Frontal cortex (tissue), 4 donors: ENCODE data around the gene MSS51. TPM values are rescaled to one million over a fixed set of nuclear protein-coding genes. Genes with fewer than 3 reads are reported as not detected.

Source experiments
- DNase-seq, 2 donors: peaks; one replicate each; pipeline ENCODE4 v3.0.0; 2012; ENCODE audit warnings: low spot score in 2 of 2
- FAIRE-seq: peaks from 2 replicates; lab custom pipeline; 2012; peaks lifted over from hg19 to GRCh38; lab: Jason Lieb, UNC
- total RNA-seq: library from RNA; depleted of rRNA; stranded (reverse); fragments of >200 nt; gene quantifications from one replicate; pipeline ENCODE4 v1.2.3, GENCODE V29; 2014
- donor health status: control.
- donor health status: control.
- donor health status: control.

MSS51 gene
- 1.6 TPM for total RNA-seq

DNA sequence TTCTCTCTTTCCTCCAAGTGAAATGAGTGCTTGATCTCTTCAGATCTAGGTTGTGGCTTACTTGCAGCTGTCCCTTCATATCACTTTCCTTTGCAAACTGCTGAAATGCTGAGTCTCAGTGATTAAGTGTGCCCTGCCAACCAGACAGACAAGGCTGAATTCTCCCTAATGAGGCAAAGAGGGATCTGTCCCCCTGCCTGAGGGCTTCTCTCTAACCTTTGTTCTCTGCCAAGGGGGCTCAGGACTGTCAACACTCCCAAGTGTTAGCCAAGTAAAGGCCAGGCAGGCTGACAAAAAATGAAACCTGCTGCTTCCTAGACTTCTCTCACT is at the start of gene MSS51:
Gene MSS51, minus strand, starts transcription at position 24 of the 330 bp plus-strand sequence. CDS start 5,277 bp downstream, outside the sequence.
- FAIRE-seq (no peak), DNase-seq (no peak)

DNA sequence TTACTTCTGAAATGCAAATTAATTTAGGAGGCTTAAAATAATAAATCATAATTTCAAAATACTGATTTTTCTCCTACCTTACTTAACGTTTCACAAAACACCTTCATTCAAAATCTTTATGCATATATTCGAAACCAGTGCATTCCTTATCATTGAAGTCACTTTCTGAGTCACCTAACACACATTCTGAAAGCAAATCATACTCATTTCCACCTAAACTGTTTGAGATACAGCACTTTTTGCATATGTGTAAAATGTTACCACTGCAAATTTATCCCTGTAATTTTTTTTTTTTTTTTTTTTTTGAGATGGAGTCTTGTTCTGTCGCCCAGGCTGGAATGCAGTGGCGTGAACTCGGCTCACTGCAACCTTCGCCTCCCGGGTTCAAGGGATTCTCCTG is 46.8 kb upstream of the MSS51 start:
- no peak for FAIRE-seq

DNA sequence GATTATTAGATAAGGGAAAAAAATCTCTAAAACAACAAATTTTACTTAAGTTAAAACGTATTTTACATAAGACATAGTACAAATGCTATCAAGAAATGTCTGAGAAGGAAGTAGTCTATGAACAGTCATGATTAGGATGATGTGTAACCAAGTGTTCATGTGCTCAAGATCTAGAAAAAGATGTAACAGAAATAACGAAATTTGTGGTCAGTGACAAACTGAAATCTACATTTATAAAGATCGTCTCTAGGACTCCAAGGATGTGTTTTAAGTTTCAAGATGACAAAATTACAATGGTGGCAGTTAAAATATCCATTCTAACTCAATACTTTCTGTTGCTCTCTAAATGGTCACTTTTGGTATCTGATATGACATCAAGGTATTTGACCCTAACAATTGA is 45.3 kb upstream of the MSS51 start:
- FAIRE-seq, result no peak
- no peak for DNase-seq

More for the DNA sequence above, 46.8 kb upstream of the MSS51 start:
- DNase-seq, result no peak

GRCh38 chr10:73471226-73471625 is 37.9 kb upstream of the MSS51 start:
- FAIRE-seq (no peak), DNase-seq (no peak)

DNA sequence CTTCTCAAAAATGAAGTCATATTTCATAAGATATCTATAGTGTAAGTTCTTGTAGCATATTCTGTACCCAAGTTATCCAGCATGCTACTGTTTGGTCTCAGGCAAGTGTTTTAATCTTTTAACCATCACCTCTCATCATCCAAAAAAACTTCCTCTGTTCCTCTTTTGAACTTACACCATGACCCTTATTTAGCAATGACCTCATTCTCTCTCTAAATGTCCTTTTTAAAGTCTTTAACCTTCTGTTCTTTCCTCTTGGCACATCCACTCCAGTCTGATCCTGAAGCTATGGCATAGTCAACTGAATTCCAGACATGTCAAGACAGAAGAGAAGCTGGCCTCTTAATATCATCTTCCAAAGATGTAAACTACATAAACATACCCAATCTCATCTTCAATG is 36.2 kb upstream of the MSS51 start:
- FAIRE-seq (no peak), DNase-seq (no peak)

DNA sequence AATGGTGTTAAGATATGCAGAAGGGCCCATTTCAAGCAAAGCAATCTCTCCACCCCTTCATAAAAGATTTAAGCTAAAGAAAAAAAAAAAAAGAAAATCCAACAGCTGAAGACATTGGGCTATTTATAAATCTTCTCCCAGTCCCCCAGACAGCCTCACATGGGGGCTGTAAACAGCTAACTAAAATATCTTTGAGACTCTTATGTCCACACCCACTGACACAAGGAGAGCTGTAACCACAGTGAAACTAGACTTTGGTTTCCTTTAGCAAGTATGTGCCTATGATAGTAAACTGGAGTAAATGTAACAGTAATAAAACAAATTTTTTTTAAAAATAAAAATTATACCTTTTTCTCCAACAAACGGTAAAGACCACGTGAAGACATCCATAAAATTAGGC is 33.8 kb upstream of the MSS51 start:
- DNase-seq, result no peak
- FAIRE-seq, result no peak

DNA sequence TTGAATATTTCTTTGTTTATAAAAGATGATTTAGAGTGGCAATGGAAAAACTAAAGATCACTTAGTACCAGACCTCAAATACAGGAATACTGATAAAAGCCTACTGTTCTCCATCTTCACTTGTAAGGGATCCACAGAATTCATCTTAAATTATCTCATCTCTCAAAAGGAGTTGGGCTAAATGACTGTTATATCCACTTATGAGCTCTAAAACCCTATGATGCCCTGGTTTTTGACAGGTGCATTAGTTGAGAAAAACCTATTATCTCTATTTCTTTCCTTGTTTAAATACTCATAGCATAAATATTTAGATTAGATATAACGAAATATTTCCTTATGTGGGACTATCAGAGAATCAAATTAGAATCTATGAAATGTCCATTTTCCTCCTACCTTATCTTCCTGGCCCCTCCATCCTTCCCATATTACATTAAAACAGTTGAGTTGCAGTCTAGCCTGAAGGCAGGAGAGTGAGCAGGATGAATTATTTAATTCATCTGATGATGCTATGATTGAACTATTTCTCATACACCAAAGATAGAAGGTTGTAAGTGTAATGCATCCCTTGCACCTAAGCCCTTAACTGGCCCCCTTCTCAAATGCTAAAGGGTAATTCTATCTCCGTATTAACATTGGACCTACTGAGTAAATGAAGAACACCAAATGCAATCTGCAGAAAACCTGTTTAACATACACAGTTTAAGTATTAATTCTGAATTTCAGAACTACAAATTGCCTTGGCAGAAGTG is 32.8 kb upstream of the MSS51 start:
- DNase-seq (no peak), FAIRE-seq (no peak)

GRCh38 chr10:73460897-73461296 is 27.5 kb upstream of the MSS51 start:
- DNase-seq (no peak), FAIRE-seq (no peak)

DNA sequence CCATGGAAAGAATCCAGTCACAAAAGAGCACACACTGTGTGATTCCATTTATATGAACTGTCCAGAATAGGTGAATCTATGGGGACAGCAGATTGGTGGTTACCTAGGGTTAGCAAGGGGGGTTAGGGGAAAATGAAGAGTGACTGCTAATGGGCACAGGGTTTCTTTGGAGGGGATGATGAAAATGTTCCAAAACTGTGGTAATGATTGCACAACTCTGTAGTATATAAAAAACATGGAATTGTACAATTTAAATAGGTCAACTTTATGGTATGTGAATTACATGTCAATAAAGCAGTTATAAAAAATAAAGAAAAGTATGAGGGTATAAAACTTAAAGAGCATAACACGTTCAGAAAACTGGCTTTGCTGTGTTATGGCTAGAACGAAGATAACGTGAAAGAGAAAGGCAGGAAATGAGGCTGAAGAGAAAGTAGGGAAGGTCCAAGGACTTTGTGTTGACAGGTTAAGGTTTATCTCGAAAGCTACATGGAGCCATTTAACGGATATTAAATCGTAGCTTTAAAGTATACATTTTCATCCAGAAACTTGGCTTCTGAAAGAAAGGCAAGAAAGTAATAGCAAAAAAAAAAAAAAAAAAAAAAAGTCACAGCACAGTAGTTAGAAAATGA is 26.4 kb upstream of the MSS51 start:
- FAIRE-seq (no peak), DNase-seq (no peak)

GRCh38 chr10:73456187-73456890 is 23.0 kb upstream of the MSS51 start:
- FAIRE-seq (no peak), DNase-seq (no peak)

DNA sequence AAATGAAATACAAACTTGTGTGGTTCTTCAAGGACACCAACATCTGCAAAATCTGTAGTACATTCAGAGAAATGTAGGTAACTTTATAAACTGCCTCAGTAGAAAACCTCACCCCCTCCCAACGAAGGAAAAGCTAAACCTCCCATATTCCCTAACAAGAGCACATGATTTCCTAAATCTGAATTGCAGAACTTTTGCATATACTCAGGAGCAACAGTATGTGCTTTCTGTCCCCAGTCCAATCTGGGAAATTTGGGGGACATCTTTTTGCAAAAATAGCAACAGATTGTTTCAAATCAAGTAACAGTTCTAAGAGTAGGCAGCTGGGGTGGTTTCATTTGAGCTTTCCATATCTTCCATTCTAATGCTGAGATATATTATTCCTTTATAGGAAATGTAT is 15.8 kb upstream of the MSS51 start:
- DNase-seq, result no peak
- FAIRE-seq, result no peak

DNA sequence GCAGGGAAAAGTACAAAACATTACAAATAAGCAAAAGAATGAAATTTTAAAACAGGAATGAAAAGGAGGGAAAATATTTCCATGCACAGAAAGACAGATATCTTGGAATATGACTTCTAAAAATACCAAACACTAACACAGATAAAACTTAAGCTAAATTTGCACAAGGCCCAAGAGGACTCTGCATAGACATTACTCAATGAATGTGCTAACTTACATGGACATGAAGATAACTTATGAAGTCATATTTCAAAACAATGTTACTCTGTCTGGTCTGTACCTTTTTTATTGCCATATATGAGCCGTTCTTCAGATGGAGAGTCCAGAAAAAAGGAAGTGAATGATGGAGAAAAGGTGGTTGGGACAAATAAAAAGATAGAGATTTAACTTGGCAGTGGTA is 15.0 kb upstream of the MSS51 start:
- FAIRE-seq, result no peak
- DNase-seq, result no peak

DNA sequence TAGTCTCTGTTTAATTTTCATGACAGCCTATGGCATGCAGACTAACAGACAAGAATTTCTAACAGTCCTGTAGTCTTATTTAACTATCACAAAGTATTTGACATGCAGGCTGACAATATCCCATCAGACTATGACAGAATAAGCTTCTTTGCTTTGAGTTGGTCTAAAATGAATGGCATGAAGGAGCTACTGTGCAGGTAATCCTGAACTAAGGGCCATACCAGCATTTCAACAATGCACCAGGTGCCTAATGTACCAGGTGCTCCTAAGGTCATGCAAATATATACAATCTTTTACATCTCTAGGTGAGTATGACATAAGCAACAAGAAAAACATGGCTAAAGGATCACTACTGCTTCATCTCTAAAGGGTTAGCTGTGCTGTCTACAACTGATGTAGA is 13.6 kb upstream of the MSS51 start:
- no peak for DNase-seq
- no peak for FAIRE-seq

DNA sequence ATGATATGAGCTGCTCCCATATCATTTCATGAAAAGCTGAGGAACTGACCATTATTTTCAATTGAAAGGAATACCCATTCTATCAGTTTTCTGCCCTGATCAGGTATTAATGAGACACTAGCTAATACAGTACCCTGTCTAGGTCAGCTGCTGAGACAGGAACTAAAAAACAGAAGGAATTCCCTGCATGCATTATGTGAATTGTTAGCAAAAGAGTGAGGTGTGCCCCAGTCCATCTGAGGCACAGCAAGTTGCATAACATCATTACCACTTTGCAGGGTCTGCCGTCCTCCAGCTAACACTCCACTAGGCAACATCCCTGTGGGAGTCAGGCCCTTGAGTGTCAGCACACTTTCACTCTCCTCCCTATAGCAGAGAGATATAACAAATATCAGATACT is 11.1 kb upstream of the MSS51 start:
- FAIRE-seq, result no peak

DNA sequence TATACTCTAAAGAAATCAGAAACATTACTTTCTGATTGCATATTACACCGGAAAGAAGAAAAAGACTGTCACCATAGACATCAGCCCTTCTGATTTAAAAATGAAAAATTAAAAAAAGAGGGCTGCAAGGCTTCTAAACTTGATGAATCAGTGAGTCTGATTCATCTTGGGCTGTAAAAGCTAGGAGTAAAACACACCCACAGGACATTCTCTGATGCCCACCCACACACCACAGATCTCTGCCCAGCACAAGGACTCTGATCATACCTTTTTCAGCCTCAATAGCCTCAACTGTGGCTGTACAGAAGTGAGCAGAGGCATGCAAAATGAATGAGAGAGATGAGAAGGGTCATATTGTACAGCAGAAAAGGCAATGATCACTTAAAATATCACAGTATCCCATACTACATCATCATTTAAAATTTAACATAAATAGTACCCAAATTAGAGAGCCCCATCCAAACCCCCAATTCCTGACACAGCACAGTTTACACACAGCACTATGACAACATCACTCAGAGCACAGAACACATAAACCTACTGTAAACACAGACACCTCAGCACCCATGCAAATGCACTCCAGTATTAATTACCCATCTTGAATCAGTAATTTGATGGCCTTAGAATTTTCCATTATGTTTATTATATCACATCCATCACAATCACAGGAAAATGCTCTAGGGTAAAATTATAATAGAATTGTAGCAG is 6.4 kb upstream of the MSS51 start:
- DNase-seq (no peak), FAIRE-seq (no peak)

More for the DNA sequence above, 11.1 kb upstream of the MSS51 start:
- no peak for DNase-seq

- FAIRE-seq (no peak), DNase-seq (no peak)
Measured at GRCh38 chr10:73439055-73439454, 5.7 kb upstream of the MSS51 start.

DNA sequence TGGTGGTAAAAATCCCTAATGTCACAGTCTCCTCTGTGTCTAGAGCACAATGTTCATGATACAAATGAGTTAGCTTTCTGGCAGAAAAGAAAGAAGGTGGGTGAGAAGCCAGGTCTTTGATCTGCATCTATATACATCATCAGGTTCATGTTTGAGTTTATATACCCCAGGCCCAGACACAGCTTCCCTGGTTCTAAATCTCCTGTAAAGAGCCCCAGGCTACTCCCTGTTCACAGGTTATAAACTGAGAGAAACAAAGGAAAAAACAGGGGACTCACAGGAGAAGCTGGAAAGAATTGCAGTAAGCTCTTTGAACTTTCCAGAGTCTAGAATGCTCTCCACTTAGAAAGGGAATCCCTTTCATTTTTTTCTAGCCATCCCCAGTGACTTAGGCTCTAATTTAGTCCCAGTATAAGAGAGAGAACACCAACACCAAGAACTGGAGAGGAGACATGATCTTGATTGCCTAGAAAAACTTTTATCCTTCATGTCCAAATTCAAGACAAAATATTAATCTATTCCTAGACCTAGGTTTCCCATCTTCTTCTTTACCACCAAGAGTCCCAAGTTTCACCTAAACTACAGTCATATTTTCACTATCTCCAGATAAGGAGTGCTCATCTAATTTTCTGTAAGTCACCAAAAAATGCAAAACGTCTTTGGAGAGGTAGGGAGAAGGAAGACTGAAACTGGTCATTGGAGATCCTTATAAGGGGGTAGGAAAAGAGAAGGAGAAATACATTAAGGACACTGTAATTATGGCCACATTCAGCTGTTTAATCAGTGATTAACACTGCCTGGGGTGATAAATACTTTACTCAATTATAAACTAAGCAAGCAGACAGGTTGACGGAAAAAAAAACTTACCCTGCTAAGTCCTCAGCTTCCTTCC is 469 bp downstream of the MSS51 start:
- FAIRE-seq, result no peak
- DNase-seq, result no peak

DNA sequence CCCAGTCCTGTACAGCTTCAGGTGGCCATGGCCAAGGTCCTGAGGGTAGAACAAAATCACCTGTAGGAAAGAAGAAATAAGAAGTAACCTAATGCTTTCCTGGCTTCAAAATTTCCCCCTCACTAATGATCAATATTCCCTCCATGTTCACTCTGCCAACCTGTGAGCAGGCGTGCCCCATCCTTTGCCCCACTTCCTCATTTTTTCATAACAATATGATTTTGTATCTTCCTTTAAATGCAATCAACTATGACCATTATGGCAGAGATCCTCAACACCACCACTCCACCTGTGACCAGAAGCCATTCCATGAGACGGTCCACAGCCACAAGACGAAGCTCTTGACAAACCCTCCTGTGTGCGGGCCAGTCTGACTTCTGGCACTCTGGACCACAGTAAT is 7.0 kb downstream of the MSS51 start:
- no peak for FAIRE-seq
- no peak for DNase-seq

DNA sequence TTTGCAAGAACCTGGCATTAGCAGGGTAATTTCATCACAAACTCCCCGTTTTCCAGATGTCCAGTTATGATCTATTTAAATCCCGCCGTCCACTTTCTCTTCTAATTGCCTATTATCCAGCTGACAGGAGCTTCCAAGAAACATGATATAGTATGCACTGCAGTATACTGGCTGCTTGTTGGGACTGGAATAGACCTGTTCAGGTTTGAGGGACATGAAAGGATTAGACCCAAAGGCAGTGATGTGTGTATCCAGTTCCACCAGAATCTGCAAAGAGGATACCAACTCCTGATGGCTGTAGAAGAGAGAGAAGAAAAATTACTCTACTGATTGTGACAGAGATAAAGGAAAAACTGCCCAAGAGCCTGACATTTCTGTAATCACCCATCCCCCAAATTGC is 8.9 kb downstream of the MSS51 start:
- DNase-seq (no peak), FAIRE-seq (no peak)

GRCh38 chr10:73423309-73423708 is 10.1 kb downstream of the MSS51 start:
- no peak for FAIRE-seq
- DNase-seq, result no peak
